Common myeloid progenitor, CD34-positive (primary cell): ENCODE data around the gene BEST1.
"Not testable (repeated sequence)": the region's sequence is repeated elsewhere in the genome, so short reads cannot be mapped to it uniquely, and the experiment has no call there.

Experiments
- CTCF ChIA-PET: fragments of 350-600 bp; sonication (Branson Sonifier 250); formaldehyde crosslinking; loops from one replicate; lab custom pipeline; 2021; ENCODE audit warnings: antibody characterized with exemption; lab: Charles Lee
- POLR2A ChIA-PET: fragments of 350-600 bp; sonication (Branson Sonifier 250); formaldehyde crosslinking; loops from one replicate; lab custom pipeline; 2021; ENCODE audit warnings: antibody characterized with exemption; lab: Charles Lee
- DNase-seq, 3 donors: peaks; one replicate each; pipeline versions ENCODE4 v3.0.0 to v3.0.0-alpha.2; 2013
- H3K27ac ChIP-seq, 2 experiments: 1 replicate in 1 of 2; 2 replicates in 1 of 2; pipeline ENCODE4 v1.7.0; 2013; ENCODE audit warnings: inconsistent platforms in 2 of 2, low read length in 2 of 2, mild to moderate bottlenecking in 2 of 2, low read depth in 1 of 2, moderate library complexity in 1 of 2; ENCODE audit not compliant: severe bottlenecking in 2 of 2, insufficient read depth in 1 of 2, poor library complexity in 1 of 2
- H3K27me3 ChIP-seq, 5 experiments: replicated peaks in 2 of 5; 1 replicate in 3 of 5; 2 replicates in 2 of 5; pipeline versions ENCODE4 v1.6.1 to v1.7.0; 2013; ENCODE audit warnings: low read length in 4 of 5, mild to moderate bottlenecking in 2 of 5, moderate library complexity in 2 of 5, inconsistent platforms in 1 of 5; ENCODE audit not compliant: insufficient read depth in 5 of 5, control insufficient read depth in 4 of 5
- H3K36me3 ChIP-seq, 4 experiments: 1 replicate in 2 of 4; 2 replicates in 2 of 4; pipeline versions ENCODE4 v1.6.1 to v1.7.0; 2013; ENCODE audit warnings: low read length in 3 of 4, control low read depth in 1 of 4, mild to moderate bottlenecking in 1 of 4; ENCODE audit not compliant: control insufficient read depth in 4 of 4, insufficient read depth in 4 of 4
- H3K4me1 ChIP-seq, 4 experiments: 1 replicate in 3 of 4; 2 replicates in 1 of 4; pipeline versions ENCODE4 v1.6.1 to v1.7.1; 2013; ENCODE audit warnings: low read length in 3 of 4, mild to moderate bottlenecking in 3 of 4, control low read depth in 1 of 4, inconsistent platforms in 1 of 4, moderate library complexity in 1 of 4; ENCODE audit not compliant: control insufficient read depth in 4 of 4, insufficient read depth in 4 of 4; ENCODE audit errors: control extremely low read depth in 1 of 4
- H3K4me3 ChIP-seq, 7 experiments: 1 replicate in 4 of 7; 2 replicates in 3 of 7; pipeline versions ENCODE4 v1.5.1 to v1.7.0; 2013; ENCODE audit warnings: mild to moderate bottlenecking in 7 of 7, low read length in 6 of 7, moderate library complexity in 6 of 7, inconsistent platforms in 2 of 7, low read depth in 2 of 7, control low read depth in 1 of 7; ENCODE audit not compliant: insufficient read depth in 4 of 7, control insufficient read depth in 1 of 7; ENCODE audit errors: extremely low read depth in 1 of 7
- H3K9me3 ChIP-seq, 5 experiments: 1 replicate in 4 of 5; 2 replicates in 1 of 5; pipeline versions ENCODE4 v1.6.1 to v1.7.1; 2013; ENCODE audit warnings: low read length in 4 of 5, mild to moderate bottlenecking in 2 of 5, inconsistent platforms in 1 of 5, low read depth in 1 of 5, moderate library complexity in 1 of 5; ENCODE audit not compliant: control insufficient read depth in 4 of 5, insufficient read depth in 2 of 5; ENCODE audit errors: control extremely low read depth in 1 of 5
- WGBS: methylation state at CpG from one replicate; pipeline ENCODE4 v1.1.5; 2013; ENCODE audit not compliant: insufficient coverage; 5-methylcytosine and 5-hydroxymethylcytosine counted together

Gene BEST1

GRCh38 chr11:61963016-61963281 lies 12.8 kb downstream of the BEST1 start:
- WGBS, result 94% methylated on average over 3 of the region's 3 CpGs

GRCh38 chr11:61963282-61964057 lies 13.3 kb downstream of the BEST1 start:
- Histone ChIP-seq H3K9me3 (no peaks in the 10 kb centered on the region), H3K27ac (peak overlapping the region; percentile 13 to 61), H3K27me3 (no peaks in the 10 kb centered on the region), H3K4me3 (peak overlapping the region in 5 of 7 experiments; percentile 2 to 49 (median 36)), H3K36me3 (peaks cover 2 to 20% (median 16%) of the 10 kb centered on the region in 4 experiments), H3K4me1 (peaks cover 19 to 60% (median 58%) of the 10 kb centered on the region in 4 experiments)
- 0% methylated on average over 1 of the region's 10 CpGs for WGBS
- peak; percentile 83 to 93 (median 91) for DNase-seq
- CTCF ChIA-PET, result interaction anchor here (1.3 to 10.5 kb wide), 7 partner anchors 8 to 166 kb away, joined by 3 to 49 read pairs (median 6); partner anchors contain the start of gene BEST1
- POLR2A ChIA-PET, result interaction anchor here (0.7 to 2.6 kb wide), 11 partner anchors 8 to 118 kb away, joined by 3 to 16 read pairs (median 5); no protein-coding TSS in a partner anchor

More at GRCh38 chr11:61963016-61963281, 12.8 kb downstream of the BEST1 start:
- no peaks in the 10 kb centered on the region for H3K27me3 ChIP-seq
- H3K27ac ChIP-seq, result peak overlapping the region; percentile 13 to 61
- ChIA-PET POLR2A (interaction anchor here (0.9 to 2.6 kb wide), 10 partner anchors 8 to 119 kb away, joined by 3 to 16 read pairs (median 4); no protein-coding TSS in a partner anchor), CTCF (interaction anchor here (1.6 to 10.5 kb wide), 6 partner anchors 8 to 166 kb away, joined by 3 to 49 read pairs (median 12); partner anchors contain the start of gene BEST1)
- H3K4me1 ChIP-seq, result peaks cover 19 to 55% (median 54%) of the 10 kb centered on the region in 4 experiments
- H3K36me3 ChIP-seq, result peaks cover 2 to 20% (median 17%) of the 10 kb centered on the region in 4 experiments
- peak overlapping the region in 1 of 7 experiments; percentile 40 for H3K4me3 ChIP-seq
- no peaks in the 10 kb centered on the region for H3K9me3 ChIP-seq
- DNase-seq, result no peak

GRCh38 chr11:61964058-61964665 lies 14.0 kb downstream of the BEST1 start:
- H3K4me3 ChIP-seq, result peak overlapping the region in 6 of 7 experiments; percentile 2 to 50 (median 38)
- no peaks in the 10 kb centered on the region for H3K9me3 ChIP-seq
- 94% methylated on average over 2 of the region's 4 CpGs for WGBS
- H3K4me1 ChIP-seq, result peaks cover 26 to 66% (median 62%) of the 10 kb centered on the region in 4 experiments
- H3K27me3 ChIP-seq, result no peaks in the 10 kb centered on the region
- peaks cover 2 to 20% (median 16%) of the 10 kb centered on the region in 4 experiments for H3K36me3 ChIP-seq
- ChIA-PET POLR2A (interaction anchor here (0.7 to 2.6 kb wide), 11 partner anchors 8 to 170 kb away, joined by 3 to 16 read pairs (median 5); no protein-coding TSS in a partner anchor), CTCF (interaction anchor here (0.7 to 10.5 kb wide), 8 partner anchors 9 to 167 kb away, joined by 3 to 49 read pairs (median 5); partner anchors contain the start of gene BEST1)
- peak overlapping the region in 1 of 2 experiments; percentile 61 for H3K27ac ChIP-seq
- DNase-seq, result no peak

DNA sequence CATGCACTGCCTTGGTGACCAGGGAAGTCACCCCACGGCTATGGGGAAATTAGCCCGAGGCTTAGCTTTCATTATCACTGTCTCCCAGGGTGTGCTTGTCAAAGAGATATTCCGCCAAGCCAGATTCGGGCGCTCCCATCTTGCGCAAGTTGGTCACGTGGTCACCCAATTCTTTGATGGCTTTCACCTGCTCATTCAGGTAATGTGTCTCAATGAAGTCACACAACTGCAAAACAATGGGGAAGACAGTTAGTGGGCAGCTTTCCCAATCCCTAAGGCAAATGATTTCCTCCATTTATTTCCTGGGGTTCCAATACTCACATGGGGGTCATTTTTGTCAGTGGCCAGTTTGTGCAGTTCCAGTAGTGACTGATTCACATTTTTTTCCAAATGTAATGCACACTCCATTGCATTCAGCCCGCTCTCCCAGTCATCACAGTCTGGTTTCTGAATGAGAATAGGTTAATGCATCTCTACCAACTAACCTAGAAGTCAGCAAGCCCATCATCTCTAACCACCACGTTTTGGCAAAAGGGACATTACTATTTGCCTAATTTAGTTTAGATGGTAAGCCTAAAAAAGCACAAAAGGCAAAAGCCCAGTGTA lies 14.6 kb downstream of the BEST1 start:
- 75% methylated on average over 9 of the region's 9 CpGs for WGBS
- peak overlapping the region in 1 of 2 experiments; percentile 93 for H3K27ac ChIP-seq
- peaks cover 29 to 73% (median 67%) of the 10 kb centered on the region in 4 experiments for H3K4me1 ChIP-seq
- not testable (repeated sequence) for DNase-seq, H3K9me3 ChIP-seq, H3K27me3 ChIP-seq
- peak overlapping the region in 6 of 7 experiments; percentile 81 to 100 (median 98) for H3K4me3 ChIP-seq
- H3K36me3 ChIP-seq, result peaks cover 2 to 20% (median 15%) of the 10 kb centered on the region in 4 experiments
- ChIA-PET POLR2A (interaction anchor here (0.7 to 2.3 kb wide), 6 partner anchors 7 to 171 kb away, joined by 3 to 16 read pairs (median 6); no protein-coding TSS in a partner anchor), CTCF (interaction anchor here (0.7 to 10.5 kb wide), 7 partner anchors 10 to 117 kb away, joined by 3 to 49 read pairs (median 7); no protein-coding TSS in a partner anchor)

GRCh38 chr11:61966734-61967115 lies 16.6 kb downstream of the BEST1 start:
- ChIA-PET POLR2A (interaction anchor here (1.1 to 2.8 kb wide), 6 partner anchors 19 to 175 kb away, joined by 3 to 56 read pairs (median 12); partner anchors contain the start of gene TMEM258), CTCF (interaction anchor here (1.3 to 10.5 kb wide), 6 partner anchors 12 to 114 kb away, joined by 3 to 49 read pairs (median 6); no protein-coding TSS in a partner anchor)
- Histone ChIP-seq H3K4me1 (peaks cover 42 to 91% (median 80%) of the 10 kb centered on the region in 4 experiments), H3K27me3 (no peaks in the 10 kb centered on the region), H3K27ac (peak overlapping the region; percentile 77 to 93), H3K36me3 (peaks cover 2 to 20% (median 15%) of the 10 kb centered on the region in 4 experiments), H3K4me3 (peak overlapping the region; percentile 64 to 100 (median 97)), H3K9me3 (no peaks in the 10 kb centered on the region)
- DNase-seq, result peak in 2 of 3 donors; percentile 49 to 59
- WGBS, result 0% methylated on average over 13 of the region's 13 CpGs
